Endothelial cell of umbilical vein (primary cell): ENCODE data around the gene TIGD1. TPM values are rescaled to one million over a fixed set of nuclear protein-coding genes. Genes with fewer than 3 reads are reported as not detected.

Source experiments
- BruUV-seq: library from RNA; stranded (reverse); fragments of 400-500 nt; replicated peaks from 2 replicates; lab custom pipeline; 2021; lab: Mats Ljungman, UMichigan
- CTCF ChIA-PET: fragments of 300-600, 350-600 bp; sonication (Branson Sonifier 250); formaldehyde crosslinking; loops from one replicate; lab custom pipeline; 2021; ENCODE audit warnings: antibody characterized with exemption, inconsistent platforms; lab: Charles Lee
- POLR2A ChIA-PET: fragments of 300-600, 350-600 bp; sonication (Branson Sonifier 250); formaldehyde crosslinking; loops from one replicate; lab custom pipeline; 2021; ENCODE audit warnings: antibody characterized with exemption, inconsistent platforms; lab: Charles Lee
- DNase-seq: peaks from one replicate; pipeline ENCODE4 v3.0.0-alpha.2; 2011; ENCODE audit warnings: low read depth, low spot score
- FAIRE-seq: peaks from 2 replicates; lab custom pipeline; 2011; peaks lifted over from hg19 to GRCh38; lab: Jason Lieb, UNC
- H2AFZ ChIP-seq: 2 replicates; pipeline ENCODE4 v1.6.0; 2012; ENCODE audit warnings: low read depth, low read length, control low read depth, inconsistent platforms
- H3K27ac ChIP-seq: 2 replicates; pipeline ENCODE4 v1.5.1; 2011; ENCODE audit warnings: low read depth, mild to moderate bottlenecking, control low read depth, low read length, moderate library complexity; ENCODE audit not compliant: insufficient read depth
- H3K27me3 ChIP-seq, 2 experiments: 2 replicates each; pipeline versions ENCODE4 v1.6.0 to v1.6.1; 2011; ENCODE audit warnings: low read length in 2 of 2, mixed read lengths in 1 of 2; ENCODE audit not compliant: control insufficient read depth in 2 of 2, insufficient read depth in 2 of 2
- H3K36me3 ChIP-seq, 2 experiments: 2 replicates in 1 of 2; 3 replicates in 1 of 2; pipeline ENCODE4 v1.5.1; 2011; ENCODE audit warnings: low read length in 2 of 2, mild to moderate bottlenecking in 1 of 2, moderate library complexity in 1 of 2; ENCODE audit not compliant: control insufficient read depth in 2 of 2, insufficient read depth in 2 of 2; ENCODE audit errors: extremely low read depth in 1 of 2
- H3K4me1 ChIP-seq: 3 replicates; pipeline ENCODE4 v1.5.1; 2011; ENCODE audit warnings: mild to moderate bottlenecking, low read length; ENCODE audit not compliant: control insufficient read depth, insufficient read depth; ENCODE audit errors: extremely low read depth
- H3K4me2 ChIP-seq: 2 replicates; pipeline ENCODE4 v1.6.1; 2011; ENCODE audit warnings: low read length, control low read depth, mixed read lengths; ENCODE audit not compliant: insufficient read depth
- H3K4me3 ChIP-seq, 3 experiments: fragments of 200-600 bp in 1 of 3; sonication (generic), shearing (Covaris generic) in 1 of 3; replicated peaks in 1 of 3; 2 replicates each; pipeline ENCODE4 v1.5.1; 2011 to 2016; ENCODE audit warnings: control low read depth in 3 of 3, low read length in 3 of 3, mild to moderate bottlenecking in 2 of 3, inconsistent platforms in 1 of 3, low read depth in 1 of 3, moderate library complexity in 1 of 3; ENCODE audit not compliant: insufficient read depth in 1 of 3
- H3K79me2 ChIP-seq: 2 replicates; pipeline ENCODE4 v1.6.0; 2012; ENCODE audit warnings: low read length, inconsistent platforms; ENCODE audit not compliant: control insufficient read depth, insufficient read depth
- H3K9ac ChIP-seq: replicated peaks from 2 replicates; pipeline ENCODE3; 2011; ENCODE audit warnings: low read length, control low read depth; ENCODE audit not compliant: insufficient read depth; ENCODE audit errors: extremely low read depth
- H3K9me1 ChIP-seq: replicated peaks from 3 replicates; pipeline ENCODE4 v1.6.0; 2011; ENCODE audit warnings: mild to moderate bottlenecking, low read length; ENCODE audit not compliant: control insufficient read depth, insufficient read depth; ENCODE audit errors: extremely low read depth
- H3K9me3 ChIP-seq: replicated peaks from 2 replicates; pipeline ENCODE4 v1.5.1; 2012; ENCODE audit warnings: low read length, inconsistent platforms; ENCODE audit not compliant: control insufficient read depth, insufficient read depth
- H4K20me1 ChIP-seq: replicated peaks from 2 replicates; pipeline ENCODE3; 2011; ENCODE audit warnings: mild to moderate bottlenecking, low read length; ENCODE audit not compliant: control insufficient read depth, insufficient read depth; ENCODE audit errors: extremely low read depth
- CTCF ChIP-seq, 2 donors: IDR thresholded peaks; 1 replicate in 1 of 2; 2 replicates in 1 of 2; pipeline ENCODE4 v1.5.1; 2011; ENCODE audit warnings: low read length in 2 of 2, mild to moderate bottlenecking in 2 of 2, moderate library complexity in 2 of 2, control low read depth in 1 of 2, inconsistent platforms in 1 of 2, low read depth in 1 of 2; ENCODE audit not compliant: insufficient read depth in 1 of 2; ENCODE audit errors: extremely low read depth in 1 of 2
- EZH2 ChIP-seq: IDR thresholded peaks from 2 replicates; pipeline ENCODE4 v1.6.1; 2012; ENCODE audit warnings: borderline replicate concordance, low read depth, mild to moderate bottlenecking, moderate library complexity, low read length, inconsistent platforms; ENCODE audit not compliant: severe bottlenecking
- FOS ChIP-seq: IDR thresholded peaks from 2 replicates; pipeline ENCODE4 v1.6.1; 2011; ENCODE audit warnings: mild to moderate bottlenecking, low read length, moderate library complexity, borderline replicate concordance; ENCODE audit not compliant: insufficient read depth
- GATA2 ChIP-seq: IDR thresholded peaks from 2 replicates; pipeline ENCODE4 v1.7.0; 2011; ENCODE audit warnings: low read depth, mild to moderate bottlenecking, moderate library complexity, mixed read lengths, low read length; ENCODE audit not compliant: insufficient read length, insufficient read depth
- JUN ChIP-seq: IDR thresholded peaks from 2 replicates; pipeline ENCODE4 v1.6.1; 2011; ENCODE audit warnings: borderline replicate concordance, low read depth; ENCODE audit not compliant: insufficient read length, insufficient read depth
- MAX ChIP-seq: IDR thresholded peaks from 2 replicates; pipeline ENCODE4 v1.6.1; 2011; ENCODE audit not compliant: insufficient read depth, insufficient read length
- MYC ChIP-seq: IDR thresholded peaks from one replicate; pipeline ENCODE4 v1.6.1; 2011; ENCODE audit warnings: mild to moderate bottlenecking, low read depth, low read length
- POLR2A ChIP-seq: IDR thresholded peaks from 2 replicates; pipeline ENCODE4 v1.6.1; 2012; ENCODE audit warnings: low read depth, mild to moderate bottlenecking, control low read depth, low read length
- POLR2AphosphoS5 ChIP-seq: IDR thresholded peaks from 2 replicates; pipeline ENCODE4 v1.6.1; 2012; ENCODE audit warnings: low read depth, mild to moderate bottlenecking, control low read depth, low read length, moderate library complexity; ENCODE audit not compliant: insufficient read depth
- dilution Hi-C: fragments of 300-500 bp; cut with MboI; formaldehyde crosslinking; loops from one replicate; pipeline ENCODE4 v1.15.0; 2019; ENCODE audit warnings: low sequenced_read_pairs; ENCODE audit not compliant: extremely low pct_ligation_motif_present
- intact Hi-C: fragments of 100-400 bp; cut with micrococcal nuclease; formaldehyde crosslinking; loops from one replicate; pipeline ENCODE4 v1.10.0; 2022
- polyA plus RNA-seq, 4 experiments: library from polyadenylated mRNA; depleted of rRNA in 3 of 4; stranded (reverse) in 3 of 4; unstranded in 1 of 4; fragments of >200 nt; gene quantifications; 2 replicates each; pipeline versions ENCODE4 v1.2.1 to v1.2.3, GENCODE V29; 2011 to 2012; ENCODE audit warnings: missing spikeins in 1 of 4
- total RNA-seq: library from RNA; stranded (reverse); gene quantifications from 2 replicates; pipeline ENCODE4 v1.2.3, GENCODE V29; 2021

TIGD1 gene
- total and polyA plus RNA-seq, 2 donors (not counting 3 experiments of a cell fraction or from before 2014, with no cell fraction given), result 1.6 to 3.3 TPM

- ChIA-PET POLR2A (no interaction called here), CTCF (interaction anchor here (1.1 kb wide), 1 partner anchor 8 kb away, joined by 3 read pairs; no protein-coding TSS in a partner anchor)
- no peaks in the 10 kb centered on the region for H4K20me1 ChIP-seq
- peaks cover 7 to 12% of the 10 kb centered on the region in 2 experiments for H3K27me3 ChIP-seq
- no TSS peak for BruUV-seq
- H3K9me1 ChIP-seq, result no peaks in the 10 kb centered on the region
- H3K9ac ChIP-seq, result no peak overlapping the region
- FAIRE-seq (no peak), DNase-seq (no peak)
- dilution Hi-C loops, result no loop called here
- H3K4me3 ChIP-seq, result no peak overlapping the region
- TF ChIP-seq POLR2AphosphoS5, result no peak
- H3K27ac ChIP-seq, result no peak overlapping the region
- no peak overlapping the region for H3K4me2 ChIP-seq
- intact Hi-C loops, result no loop called here
- H3K79me2 ChIP-seq, result no peaks in the 10 kb centered on the region
- H3K4me1 ChIP-seq, result no peaks in the 10 kb centered on the region
- no peak overlapping the region for H2AFZ ChIP-seq
- no peaks in the 10 kb centered on the region for H3K9me3 ChIP-seq
- H3K36me3 ChIP-seq, result no peaks in the 10 kb centered on the region
These were observed 34.7 kb downstream of the TIGD1 start for GRCh38 chr2:232515639-232516038.

- Histone ChIP-seq H2AFZ (no peak overlapping the region), H3K36me3 (no peaks in the 10 kb centered on the region), H3K4me3 (no peak overlapping the region), H3K27me3 (peaks cover 2 to 3% of the 10 kb centered on the region in 2 experiments), H3K27ac (no peak overlapping the region), H3K79me2 (no peaks in the 10 kb centered on the region), H3K9ac (no peak overlapping the region), H4K20me1 (no peaks in the 10 kb centered on the region), H3K4me1 (no peaks in the 10 kb centered on the region), H3K9me3 (no peaks in the 10 kb centered on the region), H3K9me1 (no peaks in the 10 kb centered on the region), H3K4me2 (no peak overlapping the region)
- no peak for FAIRE-seq
- no peak for DNase-seq
- no TSS peak for BruUV-seq
- TF ChIP-seq JUN, result no peak
- TF ChIP-seq POLR2AphosphoS5, result no peak
- no peak for TF ChIP-seq CTCF (IDR thresholded peaks at IDR 0.05; ENCODE audit: extremely low read depth in 1 of 2, insufficient read depth in 1 of 2, low read depth in 1 of 2, low read length in 2 of 2)
- no peak for TF ChIP-seq MYC
- no peak for TF ChIP-seq FOS
- no peak for TF ChIP-seq EZH2
- TF ChIP-seq POLR2A, result no peak
- no peak for TF ChIP-seq GATA2
- no peak for TF ChIP-seq MAX
- intact Hi-C loops, result no loop called here
- CTCF ChIA-PET, result interaction anchor here (1.9 kb wide), 1 partner anchor 9 kb away, joined by 6 read pairs; no protein-coding TSS in a partner anchor
- POLR2A ChIA-PET, result no interaction called here
- dilution Hi-C loops, result no loop called here
These were observed 37.0 kb downstream of the TIGD1 start for GRCh38 chr2:232513353-232513752.
